Activated naive CD4-positive, alpha-beta T cell treated with anti-CD3 and anti-CD28 coated beads for 36 hours (primary cell): Measurements from ENCODE around the gene FLOT2. TPM values are rescaled to one million over a fixed set of nuclear protein-coding genes. Genes with fewer than 3 reads are reported as not detected.
A peak's percentile ranks its signal among the peaks of the same experiment; 100 is the strongest.
"Not testable (repeated sequence)": the region's sequence is repeated elsewhere in the genome, so short reads cannot be mapped to it uniquely, and the experiment has no call there.

Source experiments
- CTCF ChIA-PET: fragments of 350-600 bp; sonication (Branson Sonifier 250); formaldehyde crosslinking; loops from one replicate; lab custom pipeline; 2021; ENCODE audit warnings: antibody characterized with exemption; lab: Charles Lee
- DNase-seq: peaks from one replicate; pipeline ENCODE4 v3.0.0-alpha.2; 2020
- H3K27ac Mint-ChIP-seq: one replicate; pipeline ENCODE4 v1.8.0; 2021; ENCODE audit warnings: mild to moderate bottlenecking, mixed read lengths
- H3K27me3 Mint-ChIP-seq: one replicate; pipeline ENCODE4 v1.8.0; 2021; ENCODE audit warnings: low read depth, mixed read lengths
- H3K36me3 Mint-ChIP-seq: one replicate; pipeline ENCODE4 v1.8.0; 2021; ENCODE audit warnings: low read depth, mixed read lengths
- H3K4me1 Mint-ChIP-seq: one replicate; pipeline ENCODE4 v1.8.0; 2021; ENCODE audit warnings: low read depth, mixed read lengths
- H3K4me3 Mint-ChIP-seq: one replicate; pipeline ENCODE4 v1.8.0; 2021; ENCODE audit warnings: mild to moderate bottlenecking, moderate library complexity, mixed read lengths
- H3K9me3 Mint-ChIP-seq: one replicate; pipeline ENCODE4 v1.8.0; 2021; ENCODE audit warnings: mixed read lengths
- intact Hi-C: fragments of 100-400 bp; cut with micrococcal nuclease; formaldehyde crosslinking; loops from one replicate; pipeline ENCODE4 v1.15.1; 2023
- total RNA-seq, 2 experiments: library from RNA; stranded (reverse); gene quantifications; one replicate each; pipeline ENCODE4 v1.2.3, GENCODE V29; 2021

The FLOT2 gene
- total RNA-seq, 2 experiments from 2014 or later = 66.0 to 71.5 TPM

GRCh38 chr17:28854457-28855335 is 42.8 kb downstream of the FLOT2 start, which contains the start of gene ERAL1:
Gene ERAL1, plus strand, starts transcription at chr17:28855016. Its CDS starts 19 bp downstream, at chr17:28855035.
- CTCF ChIA-PET = interaction anchor here (0.7 to 1.9 kb wide), 2 partner anchors 48 to 106 kb away, joined by 3 to 8 read pairs; partner anchors contain the start of gene DHRS13
- Mint-ChIP-seq H3K27ac (peak within 1 kb of the TSS; percentile 87), H3K4me3 (peak within 1 kb of the TSS; percentile 79), H3K27me3 (no peaks in the 10 kb centered on the region), H3K36me3 (peaks cover 21% of the 10 kb centered on the region), H3K9me3 (no peaks in the 10 kb centered on the region), H3K4me1 (peaks cover 25% of the 10 kb centered on the region)
- peak; percentile 93 for DNase-seq
- intact Hi-C loops = loop anchor here (1.0 to 2.0 kb wide), 5 partner anchors 12 to 98 kb away; partner anchors contain the start of genes FAM222B and FLOT2

DNA sequence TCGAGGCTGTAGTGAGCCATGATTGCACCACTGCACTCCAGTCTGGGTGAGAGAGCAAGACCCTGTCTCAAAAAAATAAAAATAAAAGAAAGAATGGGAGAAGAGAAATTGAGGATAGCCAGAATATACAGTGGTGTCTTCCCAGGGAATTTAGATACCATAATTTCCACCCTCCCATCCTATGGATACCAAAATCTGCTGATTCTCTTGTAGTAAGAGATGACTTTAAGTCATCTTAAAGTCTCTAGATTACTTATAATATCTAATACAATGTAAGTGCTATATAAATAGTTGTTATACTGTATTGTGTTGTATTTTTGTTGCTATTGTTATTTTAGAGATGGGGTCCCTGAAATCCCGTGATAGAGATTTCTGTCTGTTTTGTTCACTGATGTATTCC is 44.2 kb downstream of the FLOT2 start:
- DNase-seq = no peak
- H3K36me3 Mint-ChIP-seq = peaks cover 13% of the 10 kb centered on the region
- H3K4me3 Mint-ChIP-seq = no peak overlapping the region
- H3K27ac Mint-ChIP-seq = no peak overlapping the region
- CTCF ChIA-PET = interaction anchor here (1.2 kb wide), 1 partner anchor 90 kb away, joined by 5 read pairs; no protein-coding TSS in a partner anchor
- no peaks in the 10 kb centered on the region for H3K27me3 Mint-ChIP-seq
- peaks cover 23% of the 10 kb centered on the region for H3K4me1 Mint-ChIP-seq
- no peaks in the 10 kb centered on the region for H3K9me3 Mint-ChIP-seq
- intact Hi-C loops = no loop called here

DNA sequence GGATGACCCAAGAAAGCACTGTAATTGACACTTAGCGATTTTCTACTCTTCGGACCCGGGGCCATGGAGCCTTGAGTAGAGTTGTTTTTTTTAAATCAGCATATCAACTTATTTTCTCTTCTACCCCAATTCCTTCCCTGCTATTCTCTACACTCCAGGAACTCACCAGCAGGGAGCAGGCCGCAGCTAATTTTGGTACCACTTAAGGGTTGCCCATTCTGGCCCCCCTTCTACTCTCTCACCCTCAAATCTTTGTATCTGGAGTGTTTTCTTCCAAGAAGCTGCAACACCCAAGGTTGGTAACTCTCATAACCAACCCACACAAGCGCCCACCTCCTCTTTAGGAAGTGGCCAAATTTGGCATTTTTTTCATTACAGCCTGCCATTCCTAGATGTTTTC is 48.3 kb downstream of the FLOT2 start:
- no peak overlapping the region for H3K4me3 Mint-ChIP-seq
- no peaks in the 10 kb centered on the region for H3K27me3 Mint-ChIP-seq
- H3K4me1 Mint-ChIP-seq = no peaks in the 10 kb centered on the region
- intact Hi-C loops = loop anchor here (2.0 kb wide), 1 partner anchor 268 kb away; no protein-coding TSS in a partner anchor
- H3K27ac Mint-ChIP-seq = no peak overlapping the region
- H3K9me3 Mint-ChIP-seq = no peaks in the 10 kb centered on the region
- no peaks in the 10 kb centered on the region for H3K36me3 Mint-ChIP-seq
- DNase-seq = peak; percentile 60
- CTCF ChIA-PET = interaction anchor here (0.6 to 3.5 kb wide), 32 partner anchors 9 to 155 kb away, joined by 3 to 39 read pairs (median 4); partner anchors contain the start of genes DHRS13, FLOT2, NEK8 and TLCD1

DNA sequence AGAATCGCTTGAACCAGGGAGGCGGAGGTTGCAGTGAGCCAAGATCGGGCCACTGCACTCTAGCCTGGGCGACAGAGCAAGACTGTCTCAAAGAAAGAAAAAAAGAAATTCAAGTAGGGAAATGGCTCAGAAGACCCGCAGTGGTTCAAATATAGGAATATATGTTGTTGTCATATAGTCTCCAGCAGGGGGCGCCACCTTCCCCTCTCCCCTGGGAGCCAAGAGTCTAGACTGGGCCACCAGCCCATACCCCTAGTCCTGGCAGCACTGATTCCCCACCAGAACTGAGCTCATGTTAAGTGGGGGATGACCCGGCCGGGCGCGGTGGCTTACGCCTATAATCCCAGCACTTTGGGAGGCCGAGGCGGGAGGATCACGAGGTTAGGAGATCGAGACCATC is 48.9 kb downstream of the FLOT2 start:
- H3K4me3 Mint-ChIP-seq, H3K27ac Mint-ChIP-seq, H3K36me3 Mint-ChIP-seq, H3K4me1 Mint-ChIP-seq, H3K9me3 Mint-ChIP-seq, H3K27me3 Mint-ChIP-seq: not testable (repeated sequence)
- intact Hi-C loops = loop anchor here (1.0 to 2.0 kb wide), 6 partner anchors 49 to 268 kb away; partner anchors contain the start of genes DHRS13 and FLOT2
- DNase-seq = peak; percentile 78
- CTCF ChIA-PET = interaction anchor here (0.6 to 3.5 kb wide), 29 partner anchors 9 to 156 kb away, joined by 3 to 39 read pairs (median 5); partner anchors contain the start of genes DHRS13, FLOT2, NEK8 and TLCD1

GRCh38 chr17:28846699-28847098 is 50.8 kb downstream of the FLOT2 start:
- H3K4me3 Mint-ChIP-seq, H3K36me3 Mint-ChIP-seq, intact Hi-C loops, DNase-seq, CTCF ChIA-PET, H3K9me3 Mint-ChIP-seq, H3K27me3 Mint-ChIP-seq, H3K27ac Mint-ChIP-seq: not testable (repeated sequence)
- H3K4me1 Mint-ChIP-seq = peaks cover 12% of the 10 kb centered on the region

GRCh38 chr17:28846231-28846630 is 51.3 kb downstream of the FLOT2 start:
- H3K4me3 Mint-ChIP-seq = no peak overlapping the region
- peaks cover 3% of the 10 kb centered on the region for H3K36me3 Mint-ChIP-seq
- CTCF ChIA-PET = no interaction called here
- no peak overlapping the region for H3K27ac Mint-ChIP-seq
- H3K27me3 Mint-ChIP-seq = no peaks in the 10 kb centered on the region
- DNase-seq = no peak
- no peaks in the 10 kb centered on the region for H3K9me3 Mint-ChIP-seq
- H3K4me1 Mint-ChIP-seq = peaks cover 14% of the 10 kb centered on the region
- intact Hi-C loops = no loop called here

- Mint-ChIP-seq H3K9me3 (no peaks in the 10 kb centered on the region), H3K27me3 (no peaks in the 10 kb centered on the region), H3K27ac (no peak overlapping the region), H3K36me3 (peaks cover 3% of the 10 kb centered on the region), H3K4me1 (peaks cover 28% of the 10 kb centered on the region), H3K4me3 (peak overlapping the region; percentile 99)
- CTCF ChIA-PET = interaction anchor here (0.9 to 1.6 kb wide), 3 partner anchors 28 to 80 kb away, joined by 4 to 6 read pairs (median 4); no protein-coding TSS in a partner anchor
- no peak for DNase-seq
- intact Hi-C loops = loop anchor here (2.0 to 5.0 kb wide), 2 partner anchors 34 to 107 kb away; partner anchors contain the start of gene PHF12
These were observed 53.8 kb downstream of the FLOT2 start for GRCh38 chr17:28843816-28844148.

DNA sequence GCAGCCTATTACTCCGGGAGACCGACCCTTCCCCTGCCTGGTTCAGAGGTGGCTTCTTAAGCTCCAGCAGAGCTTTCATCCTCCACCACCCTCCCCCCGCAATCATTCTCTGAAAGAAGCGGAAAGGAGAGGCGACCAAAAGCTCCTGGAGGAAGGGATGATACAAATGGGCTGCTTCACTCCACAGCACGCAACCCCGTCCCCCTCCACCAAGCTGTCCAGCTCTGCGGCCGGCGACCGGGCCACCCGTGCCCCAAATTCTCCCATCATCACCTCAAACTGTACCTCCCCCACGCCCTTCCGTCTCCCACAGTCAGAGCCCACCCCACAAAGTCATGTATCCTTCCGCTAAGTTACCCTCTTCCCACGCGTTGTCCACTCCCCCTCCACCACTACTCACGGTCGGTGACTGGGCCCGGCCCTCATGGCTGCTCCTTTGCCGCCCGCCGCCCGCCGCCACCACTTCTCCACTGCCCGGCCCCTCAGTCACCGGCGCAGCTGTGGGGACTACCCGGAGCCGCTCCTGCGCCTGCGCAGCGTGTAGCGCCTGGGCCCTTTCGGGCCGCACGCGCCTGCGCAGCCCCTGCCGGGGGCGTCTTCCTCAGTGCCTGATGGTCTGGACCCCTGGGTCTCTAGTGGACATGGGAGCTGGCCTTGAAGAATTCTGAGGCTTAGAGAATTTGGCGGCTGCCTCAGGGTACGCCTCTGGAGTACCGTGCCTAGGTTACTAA is 55.1 kb downstream of the FLOT2 start, which contains the start of gene FAM222B:
TSS of gene FAM222B (minus strand) at position 509 of the 731 bp plus-strand sequence. CDS start 76,123 bp downstream, outside the sequence.
- Mint-ChIP-seq H3K27me3 (no peaks in the 10 kb centered on the region), H3K4me1 (peaks cover 31% of the 10 kb centered on the region), H3K36me3 (peaks cover 3% of the 10 kb centered on the region), H3K27ac (peak within 1 kb of the TSS; percentile 95), H3K9me3 (no peaks in the 10 kb centered on the region), H3K4me3 (peak within 1 kb of the TSS; percentile 99)
- CTCF ChIA-PET = interaction anchor here (0.6 to 2.9 kb wide), 14 partner anchors 17 to 126 kb away, joined by 3 to 32 read pairs (median 3); partner anchors contain the start of genes FLOT2 and TLCD1
- intact Hi-C loops = loop anchor here (1.0 to 5.0 kb wide), 7 partner anchors 12 to 115 kb away; partner anchors contain the start of genes FLOT2 and PHF12
- DNase-seq = peak; percentile 88

- intact Hi-C loops = loop anchor here (1.0 to 5.0 kb wide), 7 partner anchors 12 to 115 kb away; partner anchors contain the start of genes FLOT2 and PHF12
- Mint-ChIP-seq H3K4me1 (peaks cover 31% of the 10 kb centered on the region), H3K9me3 (no peaks in the 10 kb centered on the region), H3K36me3 (peaks cover 3% of the 10 kb centered on the region), H3K27ac (peak overlapping the region; percentile 95), H3K27me3 (no peaks in the 10 kb centered on the region), H3K4me3 (peak overlapping the region; percentile 99)
- DNase-seq = no peak
- CTCF ChIA-PET = interaction anchor here (0.6 to 2.9 kb wide), 12 partner anchors 28 to 126 kb away, joined by 3 to 32 read pairs (median 4); partner anchors contain the start of genes FLOT2 and TLCD1
These were observed 55.6 kb downstream of the FLOT2 start for GRCh38 chr17:28841901-28842281.

- H3K36me3 Mint-ChIP-seq = peaks cover 5% of the 10 kb centered on the region
- CTCF ChIA-PET = interaction anchor here (1.0 to 1.4 kb wide), 5 partner anchors 9 to 114 kb away, joined by 3 to 8 read pairs (median 5); partner anchors contain the start of gene TLCD1
- peaks cover 33% of the 10 kb centered on the region for H3K4me1 Mint-ChIP-seq
- intact Hi-C loops = no loop called here
- no peaks in the 10 kb centered on the region for H3K9me3 Mint-ChIP-seq
- no peak overlapping the region for H3K4me3 Mint-ChIP-seq
- DNase-seq = no peak
- no peaks in the 10 kb centered on the region for H3K27me3 Mint-ChIP-seq
- H3K27ac Mint-ChIP-seq = no peak overlapping the region
These were observed 58.3 kb downstream of the FLOT2 start for GRCh38 chr17:28839221-28839620.

- H3K4me3 Mint-ChIP-seq, intact Hi-C loops, DNase-seq, H3K27ac Mint-ChIP-seq, H3K9me3 Mint-ChIP-seq, CTCF ChIA-PET, H3K27me3 Mint-ChIP-seq, H3K36me3 Mint-ChIP-seq: not testable (repeated sequence)
- peaks cover 26% of the 10 kb centered on the region for H3K4me1 Mint-ChIP-seq
These were observed 61.0 kb downstream of the FLOT2 start for GRCh38 chr17:28836541-28836940.
